IPS-18a (cell line): ENCODE data around the gene HK3.

Source experiments
- H3K27ac ChIP-seq: one replicate; pipeline ENCODE4 v1.5.1; 2013; ENCODE audit warnings: low read length
- H3K27me3 ChIP-seq: one replicate; pipeline ENCODE4 v1.6.1; 2013; ENCODE audit warnings: mild to moderate bottlenecking, low read length; ENCODE audit not compliant: control insufficient read depth, insufficient read depth
- H3K36me3 ChIP-seq: one replicate; pipeline ENCODE4 v1.6.1; 2013; ENCODE audit warnings: low read depth, low read length; ENCODE audit not compliant: control insufficient read depth
- H3K4me1 ChIP-seq: one replicate; pipeline ENCODE4 v1.6.1; 2013; ENCODE audit warnings: low read depth, low read length; ENCODE audit not compliant: control insufficient read depth
- H3K4me3 ChIP-seq: one replicate; pipeline ENCODE4 v1.5.1; 2013; ENCODE audit warnings: low read length
- H3K9ac ChIP-seq: one replicate; pipeline ENCODE4 v1.6.1; 2013; ENCODE audit warnings: mild to moderate bottlenecking, low read length, moderate library complexity
- H3K9me3 ChIP-seq: one replicate; pipeline ENCODE4 v1.6.1; 2013; ENCODE audit warnings: low read depth, low read length; ENCODE audit not compliant: control insufficient read depth

HK3 gene

DNA sequence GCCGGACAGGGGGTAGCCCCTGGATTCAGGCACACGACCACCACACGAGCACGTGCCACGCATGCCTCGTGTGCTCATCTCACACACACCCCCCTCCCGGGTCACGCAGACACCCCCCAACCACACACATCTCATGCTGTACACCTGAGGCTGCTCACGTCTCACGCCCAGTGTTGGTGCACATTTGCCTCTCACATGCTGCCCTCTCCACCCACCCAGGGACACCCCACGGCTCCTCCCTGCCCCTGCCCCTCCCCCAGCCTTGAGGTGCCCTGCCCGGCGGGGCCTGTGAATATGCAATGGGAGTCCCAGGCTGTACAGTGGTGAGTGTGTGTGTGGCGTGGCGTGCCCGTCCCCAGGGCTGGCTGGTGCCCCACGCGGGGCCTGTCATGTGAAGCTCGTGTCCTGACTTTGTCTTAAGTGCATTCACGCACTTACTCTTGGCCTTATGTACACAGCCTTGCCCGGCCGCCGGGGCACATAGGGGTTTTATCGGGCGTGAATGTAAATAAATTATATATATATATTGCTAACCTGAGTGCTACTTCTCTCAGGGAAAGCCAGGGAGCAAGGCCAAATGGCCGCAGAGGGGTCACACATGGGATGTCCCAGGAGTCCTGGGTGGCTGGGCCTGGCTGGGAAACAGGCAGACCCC lies 18.7 kb downstream of the HK3 start:
- H3K27me3 ChIP-seq, result no peaks in the 10 kb centered on the region
- no peaks in the 10 kb centered on the region for H3K4me1 ChIP-seq
- no peak overlapping the region for H3K4me3 ChIP-seq
- no peak overlapping the region for H3K27ac ChIP-seq
- no peaks in the 10 kb centered on the region for H3K9me3 ChIP-seq
- no peak overlapping the region for H3K9ac ChIP-seq
- no peaks in the 10 kb centered on the region for H3K36me3 ChIP-seq

- Histone ChIP-seq H3K4me3 (no peak overlapping the region), H3K9me3 (no peaks in the 10 kb centered on the region), H3K27ac (no peak overlapping the region), H3K27me3 (no peaks in the 10 kb centered on the region), H3K9ac (no peak overlapping the region), H3K36me3 (no peaks in the 10 kb centered on the region), H3K4me1 (no peaks in the 10 kb centered on the region)
These were observed 19.3 kb downstream of the HK3 start for GRCh38 chr5:176879663-176880361.

- Histone ChIP-seq H3K27ac (no peak overlapping the region), H3K9ac (no peak overlapping the region), H3K4me1 (no peaks in the 10 kb centered on the region), H3K36me3 (no peaks in the 10 kb centered on the region), H3K27me3 (no peaks in the 10 kb centered on the region), H3K9me3 (no peaks in the 10 kb centered on the region), H3K4me3 (no peak overlapping the region)
These were observed 20.1 kb downstream of the HK3 start for GRCh38 chr5:176878906-176879662.

DNA sequence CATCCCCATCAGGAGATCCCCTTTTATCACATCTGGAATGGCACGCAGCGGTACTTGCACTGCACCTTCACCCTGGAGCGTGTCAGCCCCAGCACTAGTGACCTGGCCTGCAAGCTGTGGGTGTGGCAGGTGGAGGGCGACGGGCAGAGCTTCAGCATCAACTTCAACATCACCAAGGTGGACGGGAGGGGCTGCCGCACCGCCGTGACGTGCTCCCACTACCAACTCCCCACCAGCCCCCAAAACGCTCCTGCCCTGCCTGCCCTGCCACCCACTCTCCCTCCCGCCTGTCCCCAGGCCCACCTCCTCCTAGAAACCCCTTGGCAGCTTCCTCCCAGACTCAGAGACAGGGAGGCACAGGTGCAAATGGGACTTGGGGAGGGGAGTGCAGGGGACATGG lies 20.7 kb downstream of the HK3 start:
- H3K27me3 ChIP-seq, result no peaks in the 10 kb centered on the region
- no peak overlapping the region for H3K9ac ChIP-seq
- no peaks in the 10 kb centered on the region for H3K9me3 ChIP-seq
- H3K36me3 ChIP-seq, result no peaks in the 10 kb centered on the region
- H3K27ac ChIP-seq, result no peak overlapping the region
- H3K4me1 ChIP-seq, result no peaks in the 10 kb centered on the region
- no peak overlapping the region for H3K4me3 ChIP-seq

DNA sequence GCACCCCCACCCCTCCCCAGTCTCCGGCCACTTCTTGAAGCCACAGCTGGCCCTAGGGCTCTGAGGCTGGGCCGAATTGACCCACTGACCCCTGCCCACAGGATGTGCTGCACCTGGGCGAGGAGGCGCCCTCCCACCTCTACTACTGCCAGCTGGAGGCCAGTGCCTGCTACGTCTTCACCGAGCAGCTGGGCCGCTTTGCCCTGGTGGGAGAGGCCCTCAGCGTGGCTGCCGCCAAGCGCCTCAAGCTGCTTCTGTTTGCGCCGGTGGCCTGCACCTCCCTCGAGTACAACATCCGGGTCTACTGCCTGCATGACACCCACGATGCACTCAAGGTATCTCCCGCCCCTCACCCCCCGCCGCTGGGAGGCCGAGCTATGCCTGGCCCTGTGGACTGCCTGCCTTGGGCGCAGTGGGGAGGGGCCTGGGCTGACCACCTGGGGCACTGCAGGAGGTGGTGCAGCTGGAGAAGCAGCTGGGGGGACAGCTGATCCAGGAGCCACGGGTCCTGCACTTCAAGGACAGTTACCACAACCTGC lies 21.3 kb downstream of the HK3 start:
- Histone ChIP-seq H3K27me3 (no peaks in the 10 kb centered on the region), H3K4me3 (no peak overlapping the region), H3K9me3 (no peaks in the 10 kb centered on the region), H3K27ac (no peak overlapping the region), H3K4me1 (no peaks in the 10 kb centered on the region), H3K36me3 (no peaks in the 10 kb centered on the region), H3K9ac (no peak overlapping the region)

GRCh38 chr5:176876506-176877431 lies 22.4 kb downstream of the HK3 start:
- no peaks in the 10 kb centered on the region for H3K9me3 ChIP-seq
- no peaks in the 10 kb centered on the region for H3K4me1 ChIP-seq
- H3K27ac ChIP-seq, result no peak overlapping the region
- no peaks in the 10 kb centered on the region for H3K27me3 ChIP-seq
- H3K9ac ChIP-seq, result no peak overlapping the region
- H3K4me3 ChIP-seq, result no peak overlapping the region
- no peaks in the 10 kb centered on the region for H3K36me3 ChIP-seq

GRCh38 chr5:176875783-176876505 lies 23.2 kb downstream of the HK3 start:
- H3K4me1 ChIP-seq, result no peaks in the 10 kb centered on the region
- H3K4me3 ChIP-seq, result no peak overlapping the region
- H3K9me3 ChIP-seq, result no peaks in the 10 kb centered on the region
- no peaks in the 10 kb centered on the region for H3K27me3 ChIP-seq
- H3K27ac ChIP-seq, result no peak overlapping the region
- H3K36me3 ChIP-seq, result no peaks in the 10 kb centered on the region
- no peak overlapping the region for H3K9ac ChIP-seq

GRCh38 chr5:176875014-176875550 lies 24.1 kb downstream of the HK3 start:
- no peak overlapping the region for H3K9ac ChIP-seq
- no peak overlapping the region for H3K27ac ChIP-seq
- H3K27me3 ChIP-seq, result no peaks in the 10 kb centered on the region
- no peaks in the 10 kb centered on the region for H3K4me1 ChIP-seq
- H3K9me3 ChIP-seq, result no peaks in the 10 kb centered on the region
- H3K36me3 ChIP-seq, result no peaks in the 10 kb centered on the region
- H3K4me3 ChIP-seq, result no peak overlapping the region

- no peak overlapping the region for H3K9ac ChIP-seq
- H3K27ac ChIP-seq, result no peak overlapping the region
- H3K9me3 ChIP-seq, result no peaks in the 10 kb centered on the region
- no peaks in the 10 kb centered on the region for H3K36me3 ChIP-seq
- H3K27me3 ChIP-seq, result no peaks in the 10 kb centered on the region
- H3K4me1 ChIP-seq, result no peaks in the 10 kb centered on the region
- no peak overlapping the region for H3K4me3 ChIP-seq
These were observed 24.9 kb downstream of the HK3 start for GRCh38 chr5:176874198-176874780.

DNA sequence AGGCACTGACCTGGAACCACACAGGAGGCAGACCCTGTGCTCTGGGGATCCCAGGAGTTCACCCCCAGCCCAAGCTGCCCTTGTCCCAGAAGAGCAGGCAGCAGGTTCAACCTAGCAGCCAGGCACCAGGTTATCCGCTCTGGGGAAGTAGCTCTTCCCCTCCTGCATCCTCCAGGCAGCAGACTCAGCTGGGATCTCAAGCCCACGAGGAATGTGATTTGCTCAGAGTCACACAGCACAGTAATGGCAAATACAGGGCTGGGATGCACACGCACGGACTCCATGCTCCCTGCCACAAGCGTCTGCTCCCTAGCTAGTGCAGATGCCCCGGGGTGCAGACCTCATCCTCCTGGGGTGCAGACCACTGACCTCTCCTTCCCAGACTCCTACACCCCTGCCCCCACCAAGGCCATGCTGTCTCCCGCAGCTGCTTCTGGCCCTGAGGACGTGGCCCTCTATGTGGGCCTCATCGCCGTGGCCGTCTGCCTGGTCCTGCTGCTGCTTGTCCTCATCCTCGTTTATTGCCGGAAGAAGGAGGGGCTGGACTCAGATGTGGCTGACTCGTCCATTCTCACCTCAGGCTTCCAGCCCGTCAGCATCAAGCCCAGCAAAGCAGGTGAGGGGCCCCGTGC lies 25.5 kb downstream of the HK3 start:
- Histone ChIP-seq H3K36me3 (no peaks in the 10 kb centered on the region), H3K4me3 (no peak overlapping the region), H3K9me3 (no peaks in the 10 kb centered on the region), H3K4me1 (no peaks in the 10 kb centered on the region), H3K27ac (no peak overlapping the region), H3K9ac (no peak overlapping the region), H3K27me3 (no peaks in the 10 kb centered on the region)
